GM21367 (cell line): ENCODE results near the gene FNTB.

ENCODE experiments used
- ATAC-seq: cut with Tn5 transposase; IDR thresholded peaks from one replicate; pipeline ENCODE4 v1.9.1; 2021; ENCODE audit not compliant: unreplicated experiment

Gene FNTB

DNA sequence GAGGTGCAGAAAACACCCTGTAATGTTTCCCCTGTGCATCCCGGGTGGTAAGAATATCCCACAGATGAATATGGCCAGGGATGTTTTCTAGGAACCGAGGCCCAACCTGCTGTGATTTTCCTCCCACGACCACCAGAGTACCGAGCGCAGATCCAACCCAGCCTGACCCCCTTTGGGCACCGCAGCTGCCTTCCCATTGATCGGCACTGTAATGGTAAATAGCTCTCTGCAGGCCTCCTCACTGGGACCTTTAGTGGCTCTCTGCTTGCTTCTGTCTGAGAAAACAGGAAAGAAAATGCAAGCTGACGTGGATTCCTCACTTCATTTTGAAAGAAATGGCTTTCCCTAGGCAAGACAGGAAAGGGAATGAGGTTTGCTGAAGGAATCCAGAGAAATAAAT, 12.1 kb upstream of the FNTB start:
- ATAC-seq = no peak

DNA sequence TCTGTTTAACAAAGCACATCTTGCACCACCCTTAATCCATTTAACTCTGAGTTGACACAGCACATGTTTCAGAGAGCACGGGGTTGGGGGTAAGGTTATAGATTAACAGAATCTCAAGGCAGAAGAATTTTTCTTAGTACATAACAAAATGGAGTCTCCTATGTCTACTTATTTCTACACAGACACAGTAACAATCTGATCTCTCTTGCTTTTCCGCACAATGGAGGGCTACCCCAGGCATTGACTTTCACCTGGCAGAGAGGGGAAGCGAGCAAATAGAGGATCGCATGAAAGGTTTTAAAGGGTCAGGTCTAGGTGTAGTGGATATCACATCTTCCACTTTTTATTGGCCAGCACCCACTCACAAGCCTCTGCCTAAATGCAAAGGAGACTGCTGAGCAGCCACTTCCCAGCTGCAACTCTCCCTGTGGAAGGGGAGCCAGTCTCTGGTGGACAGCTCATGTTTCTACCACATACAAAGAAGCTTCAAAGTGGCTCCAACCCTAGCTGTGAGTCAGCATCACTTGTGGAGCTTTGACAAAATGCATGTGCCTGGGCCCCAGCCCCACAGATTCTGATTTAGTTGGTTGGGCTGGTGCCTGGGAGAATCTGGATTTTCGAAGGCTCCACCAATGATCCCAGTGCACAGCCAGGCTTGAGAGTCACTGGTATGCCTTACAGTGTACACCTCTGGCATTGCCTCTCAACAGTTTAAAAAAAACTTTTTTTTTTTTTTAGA, 7.2 kb upstream of the FNTB start:
- ATAC-seq = no peak

DNA sequence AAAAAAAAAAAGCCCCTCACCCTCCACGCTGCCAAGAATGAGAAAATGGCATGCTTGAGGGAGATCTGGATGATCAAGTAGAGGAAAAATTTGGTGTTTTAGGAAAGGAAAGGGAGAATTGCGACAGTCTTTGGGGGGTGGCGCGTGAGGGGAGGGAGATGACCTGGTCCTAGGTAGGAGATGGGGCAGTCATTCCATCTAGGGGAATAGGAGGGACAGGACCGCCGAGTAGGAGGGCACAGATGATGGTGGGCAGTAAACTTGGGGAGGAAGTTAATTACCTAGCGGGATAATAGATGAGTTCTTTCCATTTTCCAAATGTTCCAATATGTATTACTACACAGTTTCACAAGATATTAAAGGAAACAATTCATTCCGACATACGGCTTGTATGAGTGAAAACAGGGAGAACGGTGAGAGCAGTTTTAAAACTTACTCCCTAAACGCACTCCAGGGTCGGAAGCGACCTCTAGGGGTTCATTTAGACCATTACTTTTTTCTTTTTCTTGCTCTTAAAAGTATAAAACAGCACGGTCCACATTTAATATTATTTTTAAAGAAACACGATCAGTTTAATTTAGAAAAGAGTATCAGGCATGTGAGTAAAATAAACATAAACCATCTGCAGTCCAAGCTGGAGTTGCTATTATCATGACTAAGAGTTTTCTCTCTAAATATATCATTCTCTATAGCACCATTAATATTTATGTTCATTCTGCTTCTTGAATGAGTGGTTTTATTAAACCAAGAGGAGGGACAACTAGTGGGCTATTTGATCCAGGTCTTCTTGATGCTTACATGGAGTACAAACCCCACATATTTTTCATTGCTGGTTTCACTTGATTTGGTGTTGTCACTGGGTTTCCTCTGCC, 3.0 kb upstream of the FNTB start:
- ATAC-seq = no peak

DNA sequence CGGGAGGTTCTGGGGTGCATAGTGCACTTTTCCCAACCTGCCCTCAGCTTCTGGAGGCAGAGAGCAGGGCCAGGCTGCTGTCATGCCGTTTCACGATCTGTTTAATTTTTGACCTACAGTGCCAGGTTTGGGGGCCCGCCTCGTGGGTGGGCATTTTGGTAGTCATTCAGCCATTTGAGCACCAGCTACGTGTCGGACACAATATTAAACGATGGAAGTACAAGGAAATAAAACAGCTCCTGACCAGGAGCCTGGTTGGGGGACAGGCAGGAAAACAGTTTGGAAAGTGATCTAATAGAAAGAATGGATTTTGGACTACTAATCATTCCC, 708 bp downstream of the FNTB start:
- no peak for ATAC-seq

DNA sequence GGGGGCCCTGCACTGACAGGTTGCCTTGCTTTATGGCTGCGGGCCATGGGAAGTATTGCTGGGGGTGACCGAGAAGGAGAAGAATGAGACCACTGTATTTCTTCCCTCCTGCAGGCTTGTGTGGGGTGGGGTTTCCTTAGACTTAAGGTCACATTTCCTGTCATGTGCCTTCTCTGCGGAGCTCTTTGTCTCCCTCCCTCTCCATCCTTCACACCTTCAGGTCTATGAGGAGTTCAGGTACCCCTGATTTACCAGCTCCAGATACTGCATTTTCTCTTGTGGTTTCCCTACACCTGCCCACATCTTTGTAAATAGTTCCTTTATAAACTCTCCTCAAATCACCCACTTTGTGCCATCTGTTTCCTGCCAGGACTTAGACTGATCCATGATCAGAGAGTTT, 3.6 kb downstream of the FNTB start:
- no peak for ATAC-seq

DNA sequence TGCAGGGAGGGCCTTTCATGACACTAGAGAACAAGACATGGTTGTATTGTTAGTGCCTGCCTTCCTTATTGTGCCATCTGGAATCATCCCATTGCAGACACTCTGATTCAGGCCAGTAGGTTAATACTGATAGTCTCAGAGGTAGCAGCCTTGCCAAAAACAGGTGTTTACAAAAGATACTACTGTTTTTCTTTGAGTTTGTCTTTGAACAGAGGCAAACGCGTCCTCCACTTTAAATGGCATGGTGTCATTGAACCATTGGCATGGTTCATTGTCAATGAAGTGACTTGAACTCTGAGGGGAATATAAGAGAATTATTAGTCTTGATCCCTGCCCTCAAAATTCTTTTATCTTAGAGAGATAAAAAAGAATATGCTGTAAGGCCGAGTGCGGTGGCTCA, 4.2 kb downstream of the FNTB start:
- ATAC-seq = no peak

DNA sequence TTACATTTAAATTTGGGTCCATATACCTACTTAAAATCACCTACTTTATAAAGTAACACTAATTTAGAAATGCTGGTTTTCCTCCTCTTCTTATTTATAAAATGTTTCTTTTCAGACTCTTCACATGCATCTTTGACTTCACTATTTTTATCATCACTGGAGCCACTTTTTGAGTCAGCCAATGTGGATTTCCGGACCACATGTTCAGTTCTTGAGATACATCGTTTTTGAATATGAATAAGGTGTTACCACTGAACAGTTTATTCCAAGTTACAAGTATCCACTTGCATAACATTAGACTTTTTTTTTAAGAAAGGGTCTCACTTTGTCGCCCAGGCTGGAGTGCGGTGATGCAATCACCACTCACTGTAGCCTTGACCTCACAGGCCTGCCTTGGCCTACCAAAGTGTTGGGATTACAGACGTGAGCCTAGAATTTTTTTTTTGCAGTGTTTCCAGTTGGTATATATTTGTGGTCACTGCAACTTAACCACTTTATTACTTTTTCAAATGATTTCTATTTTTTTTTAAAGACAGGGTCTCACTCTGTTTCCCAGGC, 5.7 kb downstream of the FNTB start:
- no peak for ATAC-seq

DNA sequence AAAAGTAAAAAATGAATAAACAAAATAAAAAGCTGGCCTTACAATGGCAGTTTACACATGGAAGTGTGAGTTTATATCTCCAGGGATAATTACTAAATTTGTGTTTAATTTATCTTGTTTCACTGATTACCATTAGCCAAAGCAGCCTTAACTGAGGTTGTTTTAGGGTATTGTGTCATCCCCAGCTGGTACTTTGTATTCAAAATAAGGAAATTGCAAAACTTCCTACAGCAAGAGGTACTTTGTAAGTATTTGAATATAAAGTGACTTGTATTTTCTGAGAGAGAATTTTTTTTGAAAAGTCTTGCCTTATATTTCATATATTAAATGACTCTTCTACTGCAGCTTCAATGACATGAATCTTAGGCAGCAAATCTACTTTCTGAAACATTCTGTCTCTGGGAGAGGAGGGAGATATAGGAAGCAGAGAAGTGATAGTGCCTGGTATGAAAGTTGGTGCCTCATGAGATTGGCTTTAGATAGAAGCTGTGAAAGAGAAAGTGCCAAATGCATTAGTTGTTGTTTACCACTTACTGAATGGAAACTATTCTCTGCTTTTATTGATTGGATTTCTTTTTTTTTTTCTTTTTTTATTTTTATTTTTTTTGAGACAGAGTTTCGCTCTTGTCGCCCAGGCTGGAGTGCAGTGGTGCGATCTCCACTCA, 6.7 kb downstream of the FNTB start:
- no peak for ATAC-seq

DNA sequence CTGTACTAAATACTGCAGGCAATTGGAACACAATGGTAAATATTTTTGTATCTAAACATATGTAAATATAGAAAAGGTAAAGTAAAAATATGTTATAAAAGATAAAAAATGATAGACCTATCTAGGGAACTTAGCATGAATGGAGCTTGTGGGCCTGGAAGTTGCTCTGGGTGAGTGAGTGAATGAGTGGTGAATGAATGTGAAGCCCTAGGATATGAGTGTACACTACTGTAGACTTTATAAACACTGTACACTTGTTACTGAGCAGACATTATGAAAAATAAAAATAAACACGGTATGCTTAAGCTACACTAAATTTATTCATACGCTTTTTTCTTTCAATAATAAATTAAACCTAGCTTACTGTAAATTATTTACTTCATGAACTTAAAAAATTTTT, 7.8 kb downstream of the FNTB start:
- ATAC-seq = no peak

DNA sequence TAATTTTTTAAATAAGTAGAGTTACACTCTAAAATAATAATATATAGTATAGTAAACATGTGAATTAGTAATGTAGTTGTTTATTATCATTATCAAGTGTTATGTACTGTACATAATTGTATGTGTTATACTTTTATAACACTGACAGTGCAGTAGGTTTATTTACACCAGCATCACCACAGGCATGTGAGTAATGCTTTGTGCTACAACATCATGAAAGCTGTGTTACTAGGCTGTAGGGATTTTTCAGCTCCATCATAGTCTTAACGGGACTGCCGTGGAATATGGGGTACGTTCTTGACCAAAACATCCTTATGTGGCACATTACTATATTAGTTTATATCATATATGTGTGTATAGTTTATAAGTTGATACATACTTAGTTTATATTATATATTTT, 8.6 kb downstream of the FNTB start:
- ATAC-seq = no peak

DNA sequence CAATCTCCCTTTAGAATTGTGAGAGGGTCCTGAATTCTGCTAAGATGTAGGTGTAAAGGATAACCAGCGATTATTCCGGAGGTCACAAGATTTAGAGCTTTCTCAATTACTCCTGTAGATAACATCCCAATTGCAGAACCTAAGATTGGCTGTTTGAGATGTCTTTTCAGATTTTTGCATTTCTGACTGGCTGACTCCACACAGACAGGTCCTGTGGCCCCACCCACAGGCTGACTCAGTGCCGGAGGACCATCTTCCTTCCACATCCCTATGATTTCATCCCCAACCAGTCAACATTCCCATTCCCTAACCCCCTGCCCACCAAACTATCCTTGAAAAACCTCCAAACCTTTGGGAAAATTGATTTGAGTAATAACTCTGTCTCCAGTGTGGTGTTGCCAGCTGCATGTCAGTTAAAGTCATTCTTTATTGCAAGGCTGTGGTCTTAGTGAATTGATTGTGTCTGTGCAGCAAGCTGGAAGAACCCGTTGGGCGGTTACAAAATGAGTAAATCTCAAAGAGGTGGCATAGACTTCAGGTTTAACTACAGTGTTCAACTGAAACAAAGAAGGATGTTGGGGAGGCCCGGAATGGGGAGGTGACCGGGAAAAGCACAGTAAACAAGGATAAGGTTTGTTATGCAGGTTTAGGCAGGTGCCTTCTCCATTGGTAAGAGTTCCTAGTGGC, 10.6 kb downstream of the FNTB start:
- no peak for ATAC-seq

DNA sequence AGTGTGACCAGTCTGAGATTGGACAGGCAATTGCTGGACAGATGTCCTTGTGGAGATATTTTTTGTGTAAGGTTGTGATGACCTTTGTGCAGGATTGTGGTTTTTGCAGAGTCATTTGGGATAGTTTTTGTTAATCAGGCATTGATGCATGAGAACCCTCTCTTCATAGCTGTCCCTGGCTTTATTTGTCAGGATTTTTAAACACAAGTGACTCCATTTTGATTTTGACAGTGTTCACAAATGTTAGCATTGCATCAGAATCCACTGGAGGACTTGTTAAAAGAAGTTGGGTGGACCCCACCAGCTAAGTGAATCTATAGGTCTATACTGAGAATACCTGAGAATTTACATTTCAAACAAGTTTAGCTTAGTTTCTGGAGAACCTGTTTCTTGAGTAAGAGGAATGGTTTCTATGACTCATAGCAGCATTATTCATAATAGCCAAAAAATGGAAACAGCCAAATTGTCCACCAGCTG, 11.8 kb downstream of the FNTB start:
- ATAC-seq = no peak

DNA sequence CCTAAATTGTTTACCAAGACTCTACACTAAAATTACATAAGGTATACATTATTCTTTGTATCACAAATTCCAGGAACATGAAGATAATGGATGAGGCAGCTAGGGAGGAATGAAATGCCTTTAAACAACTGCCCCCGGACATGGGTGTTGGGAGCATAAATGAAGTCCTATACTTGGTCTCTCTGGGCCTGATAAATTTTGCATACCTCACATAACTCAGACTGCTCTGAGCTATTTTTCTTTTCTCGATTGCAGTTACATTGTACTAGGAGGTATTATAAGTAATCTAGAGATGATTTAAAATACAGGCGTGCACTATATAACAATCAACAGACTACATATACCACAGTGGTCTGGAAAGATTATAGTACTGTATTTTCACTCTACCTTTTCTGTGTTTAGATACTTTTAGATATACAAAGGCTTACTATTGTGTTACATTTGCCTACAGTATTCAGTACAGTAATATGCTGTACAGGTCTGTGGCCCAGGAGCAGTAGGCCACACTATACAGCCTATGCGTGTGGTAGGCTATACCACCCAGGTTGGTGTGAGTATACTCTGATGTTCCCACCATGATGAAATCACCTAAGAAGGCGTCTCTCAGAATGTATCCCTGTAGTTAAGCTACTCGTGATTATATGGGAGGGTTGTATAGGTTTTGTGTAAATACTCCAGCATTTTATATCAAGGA, 14.3 kb downstream of the FNTB start:
- no peak for ATAC-seq

DNA sequence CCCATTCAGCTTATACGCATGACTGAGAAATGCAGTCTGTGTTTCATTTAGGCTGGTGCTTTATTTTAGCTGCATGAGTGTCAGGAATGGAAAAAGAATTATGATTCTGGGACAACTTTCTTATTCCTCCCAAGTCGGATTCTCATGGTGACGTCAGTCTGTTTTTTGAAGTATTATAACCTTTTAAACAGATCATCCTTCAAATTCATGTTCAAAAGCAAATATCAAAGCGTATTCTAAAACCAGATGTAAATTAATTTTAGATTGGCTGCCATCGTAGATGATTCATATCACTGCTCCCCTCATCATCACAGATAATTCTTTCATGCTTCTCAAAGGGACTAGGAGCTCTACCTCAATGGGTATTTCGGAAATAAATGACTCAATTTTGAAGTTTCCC, 15.0 kb downstream of the FNTB start:
- ATAC-seq = no peak

DNA sequence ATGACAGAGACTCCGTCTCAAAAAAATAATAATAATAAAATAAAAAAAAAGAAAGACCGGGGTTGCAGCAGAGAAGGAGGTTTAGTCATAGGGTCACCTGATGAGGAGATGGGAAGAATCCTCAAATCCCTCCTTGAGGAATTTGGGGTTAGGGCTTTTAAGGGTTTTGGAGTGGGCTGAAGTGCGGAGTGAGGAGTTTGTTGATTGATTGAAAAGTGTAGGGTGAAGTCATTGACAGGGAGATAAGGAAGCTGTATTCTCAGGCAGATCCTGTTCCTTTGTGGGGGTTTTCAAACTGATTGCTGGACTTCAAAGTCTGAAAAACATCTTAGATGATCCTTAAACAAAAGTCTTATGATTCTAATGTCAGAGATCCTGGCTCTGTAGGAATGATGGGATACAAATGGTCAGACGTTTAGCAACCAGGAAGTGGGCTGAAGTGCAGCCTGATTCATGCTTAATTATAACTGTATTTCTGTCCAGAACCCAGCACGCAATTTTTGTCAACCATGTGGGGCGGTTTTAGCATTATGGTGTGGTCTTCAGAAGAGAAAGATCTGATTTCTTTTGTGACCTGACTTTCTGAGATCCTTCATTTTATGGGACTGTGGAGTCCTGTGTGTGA, 16.0 kb downstream of the FNTB start:
- ATAC-seq = no peak

DNA sequence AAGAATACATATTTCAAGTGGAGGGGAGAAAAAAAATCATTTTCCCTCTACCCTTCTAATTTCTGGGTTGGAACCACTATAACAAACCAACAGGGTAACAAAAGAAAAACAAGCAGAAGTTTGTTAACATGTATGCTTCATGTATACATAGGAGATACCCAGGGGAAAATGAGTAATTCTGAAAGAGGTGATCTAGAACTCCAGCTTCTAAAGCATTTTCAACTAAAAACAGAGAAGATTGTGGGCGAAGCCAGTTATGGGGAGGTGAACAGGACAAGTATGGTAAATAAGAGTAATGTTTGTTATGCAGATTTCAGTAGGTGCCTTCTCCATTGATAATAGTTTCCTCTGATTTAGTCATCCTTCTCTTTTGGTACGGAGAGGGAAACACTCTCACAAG, 16.7 kb downstream of the FNTB start:
- no peak for ATAC-seq

DNA sequence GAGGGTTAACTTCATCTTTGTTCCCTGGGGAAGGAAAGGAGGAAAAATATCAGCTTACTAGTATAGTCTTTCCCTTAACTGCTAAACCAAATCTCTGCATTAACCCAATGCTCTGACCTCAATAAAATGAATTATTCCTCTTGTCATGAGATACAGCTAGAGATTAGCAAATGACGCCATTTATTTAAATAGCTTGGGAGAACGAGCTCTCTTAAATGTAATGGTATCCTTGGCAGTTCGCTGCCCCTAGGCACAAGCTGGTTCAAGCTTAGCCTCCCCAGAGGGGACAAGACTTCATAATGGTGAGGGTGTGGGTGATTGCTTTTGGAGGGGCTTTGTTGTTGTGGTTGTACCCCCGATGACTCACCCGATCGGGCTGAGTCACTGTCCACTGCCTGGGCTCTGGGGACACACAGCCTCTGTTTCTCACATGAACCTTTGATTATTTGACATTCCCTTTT, 19.6 kb downstream of the FNTB start:
- no peak for ATAC-seq

DNA sequence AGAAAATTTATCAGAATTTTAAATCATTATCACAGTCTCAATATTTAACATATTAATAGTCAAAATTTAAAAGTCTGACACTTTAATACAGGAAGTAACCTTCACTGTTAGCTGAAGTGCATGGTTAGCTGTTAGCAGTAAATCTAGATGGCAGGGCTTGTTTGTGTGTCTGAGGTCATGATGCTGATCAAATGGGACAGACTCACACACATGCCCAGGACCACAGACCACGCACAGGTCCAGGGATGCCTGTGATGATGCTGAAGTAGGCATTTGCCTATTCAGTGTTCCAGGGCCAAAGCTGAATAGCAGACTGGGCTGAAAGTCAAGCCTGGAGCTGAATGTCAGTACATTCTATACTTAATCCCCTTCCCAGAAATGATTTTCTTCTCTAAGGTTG, 20.5 kb downstream of the FNTB start:
- ATAC-seq = no peak

DNA sequence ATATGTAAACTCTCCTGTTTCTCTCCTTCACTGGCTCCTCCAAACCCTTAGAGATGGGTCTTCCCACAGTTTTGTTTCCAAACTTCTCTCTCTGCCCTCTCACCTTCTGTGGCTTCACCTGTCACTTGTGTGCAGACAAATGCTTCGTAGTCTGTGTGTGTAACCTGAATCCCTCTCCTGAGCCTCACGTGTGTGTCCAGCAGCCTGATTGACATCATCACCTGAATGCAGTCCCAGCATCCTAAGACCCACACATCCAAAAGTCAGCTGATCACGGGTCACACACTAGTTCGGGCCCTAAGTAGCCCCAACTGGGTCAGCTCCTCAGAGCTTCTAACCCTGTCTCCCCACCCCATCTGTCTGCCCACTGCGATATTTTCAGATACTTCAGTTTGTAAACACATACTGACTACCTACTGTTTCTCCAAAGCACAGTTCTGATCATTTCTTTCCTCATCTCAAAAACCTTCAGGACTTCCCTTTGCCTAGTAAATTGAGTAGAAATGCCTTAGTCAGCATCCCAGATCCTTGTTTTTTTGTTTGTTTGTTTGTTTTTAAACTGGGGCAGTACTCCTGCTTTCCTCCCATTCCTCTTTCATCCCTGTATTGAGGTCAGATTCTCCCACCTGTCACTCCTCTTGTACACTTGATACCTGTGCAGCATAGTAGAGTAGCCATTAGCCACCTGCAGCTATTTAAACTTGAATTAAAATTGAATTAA, 23.7 kb downstream of the FNTB start:
- ATAC-seq = no peak
